Stomach (tissue), 9 donors: ENCODE results near the gene SORCS2. TPM values are rescaled to one million over a fixed set of nuclear protein-coding genes. Genes with fewer than 3 reads are reported as not detected.

Experiments used
- DNase-seq, 2 donors: peaks; one replicate each; pipeline versions ENCODE4 v3.0.0 to v3.0.0-alpha.2; 2013 to 2019
- H3K27ac ChIP-seq, 5 donors: fragments of 200-600 bp in 4 of 5; sonication (generic) in 4 of 5; one replicate each; pipeline ENCODE4 v1.5.1; 2013 to 2019; ENCODE audit warnings: mild to moderate bottlenecking in 1 of 5, moderate library complexity in 1 of 5
- H3K27me3 ChIP-seq, 3 donors: fragments of 200-600 bp; sonication (generic); one replicate each; pipeline ENCODE4 v1.5.1; 2017 to 2019; ENCODE audit warnings: mixed run types in 1 of 3
- H3K36me3 ChIP-seq, 4 donors: fragments of 200-600 bp; sonication (generic); 1 replicate in 3 of 4; 2 replicates in 1 of 4; pipeline ENCODE4 v1.5.1; 2016 to 2019
- H3K4me1 ChIP-seq, 4 donors: fragments of 200-600 bp; sonication (generic); one replicate each; pipeline ENCODE4 v1.5.1; 2016 to 2019
- H3K4me3 ChIP-seq, 4 donors: fragments of 200-600 bp; sonication (generic) in 3 of 4; one replicate each; pipeline ENCODE4 v1.5.1; 2016 to 2019; ENCODE audit warnings: mild to moderate bottlenecking in 1 of 4
- H3K9me3 ChIP-seq, 4 donors: fragments of 200-600 bp; sonication (generic); one replicate each; pipeline ENCODE4 v1.5.1; 2016 to 2019
- EP300 ChIP-seq: sonication (generic); formaldehyde crosslinking; IDR thresholded peaks from one replicate; pipeline ENCODE4 v1.6.1; 2017; ENCODE audit warnings: antibody characterized with exemption
- POLR2A ChIP-seq, 4 donors: fragments of 450-650 bp; IDR thresholded peaks; one replicate each; pipeline ENCODE4 v1.6.1; 2016; ENCODE audit warnings: antibody characterized with exemption in 4 of 4, control low read depth in 2 of 4, mild to moderate bottlenecking in 1 of 4, moderate library complexity in 1 of 4
- POLR2AphosphoS5 ChIP-seq, 3 donors: sonication (generic); formaldehyde crosslinking; IDR thresholded peaks; one replicate each; pipeline ENCODE4 v1.6.1; 2016; ENCODE audit warnings: antibody characterized with exemption in 3 of 3
- WGBS, 5 donors: extraction: QIAGEN DNeasy Blood & Tissue Kit in 3 of 5; methylation state at CpG; one replicate each; pipeline versions ENCODE4 v1.1.5 to v1.1.7; 2013 to 2018; 5-methylcytosine and 5-hydroxymethylcytosine counted together
- intact Hi-C: fragments of 100-400 bp; cut with DNase I; formaldehyde crosslinking; loops from one replicate; pipeline ENCODE4 v1.15.1; 2023; ENCODE audit warnings: low total_unique reads
- polyA plus RNA-seq, 3 donors: library from polyadenylated mRNA; stranded (reverse); fragments of 200-250 nt; gene quantifications; one replicate each; pipeline ENCODE4 v1.2.3, GENCODE V29; 2013
- total RNA-seq, 5 donors: library from RNA; depleted of rRNA; stranded (reverse); fragments of >200 nt; gene quantifications; one replicate each; pipeline versions ENCODE4 v1.1.0 to v1.2.3, GENCODE V29; 2014 to 2016
- TF ChIP-seq, protein P1 (sequence below), 7 experiments: fragments of 450-650 bp in 4 of 7; fragments of 200-600 bp in 3 of 7; sonication (generic) in 3 of 7; IDR thresholded peaks; one replicate each; pipeline ENCODE4 v1.5.1; 2016 to 2019; ENCODE audit warnings: antibody characterized with exemption in 7 of 7, control low read depth in 2 of 7, mild to moderate bottlenecking in 1 of 7
- donor health status: healthy with polysubstance abuse.
- donor health status: Bipolar disorder and iron deficiency.
- donor health status: healthy.

Gene SORCS2
- total and polyA plus RNA-seq, 8 donors, result under 0.01 to 13.0 (median 0.50) TPM; not detected in 1

DNA sequence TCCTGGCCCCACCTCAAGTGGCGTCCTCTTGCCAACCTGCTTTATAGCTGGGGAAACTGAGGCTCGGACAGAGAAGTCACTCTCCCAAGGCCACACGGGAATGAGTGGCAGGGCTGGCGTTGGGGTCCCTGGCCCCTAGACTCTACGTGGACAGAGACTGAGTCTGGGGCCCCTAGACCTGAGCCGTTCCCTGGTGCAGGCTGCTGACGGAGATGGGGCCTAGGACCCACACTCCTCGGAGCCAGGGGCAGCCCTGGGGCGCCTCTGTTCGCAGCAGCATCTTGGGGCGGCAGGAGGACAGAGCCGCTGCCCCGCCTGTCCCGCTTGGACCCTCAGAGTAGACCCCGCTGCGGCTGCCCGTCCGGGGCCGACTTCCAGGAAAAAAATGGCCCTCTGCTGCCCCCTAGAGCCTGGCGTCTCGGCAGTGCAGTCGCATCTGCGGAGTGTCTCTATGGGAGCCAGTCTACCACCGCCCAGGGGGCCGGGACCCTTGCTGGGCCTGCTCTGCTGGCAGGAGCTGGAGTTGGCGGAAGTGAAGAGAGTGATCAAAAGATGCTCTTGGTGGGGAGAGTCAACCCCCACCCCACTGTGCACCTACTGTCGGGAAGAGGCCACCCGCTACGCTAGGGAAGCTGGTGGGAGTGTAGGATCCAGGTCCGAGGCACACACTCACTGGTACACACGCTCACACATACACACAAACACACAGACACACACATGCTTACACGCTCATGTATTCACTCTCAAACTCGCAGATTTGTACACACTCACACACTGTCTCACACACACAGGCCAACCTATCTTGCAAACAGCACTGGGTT lies 527.2 kb downstream of the SORCS2 start:
- intact Hi-C loops, result loop anchor here (5.0 kb wide), 1 partner anchor 532 kb away; no protein-coding TSS in a partner anchor
- Histone ChIP-seq H3K4me3 (no peak overlapping the region), H3K27ac (no peak overlapping the region), H3K36me3 (no peaks in the 10 kb centered on the region), H3K27me3 (peaks cover 0 to 41% (median 9%) of the 10 kb centered on the region in 3 donors), H3K4me1 (peaks cover 0 to 7% (median 5%) of the 10 kb centered on the region in 4 donors), H3K9me3 (peaks cover 0 to 2% (median under 1%) of the 10 kb centered on the region in 4 donors)
- DNase-seq, result peak; percentile 49 to 81
- WGBS, 5 donors, result 23 to 32% (median 25%) methylated on average over 24 to 33 of the region's 33 CpGs
- TF ChIP-seq, protein P1, sequence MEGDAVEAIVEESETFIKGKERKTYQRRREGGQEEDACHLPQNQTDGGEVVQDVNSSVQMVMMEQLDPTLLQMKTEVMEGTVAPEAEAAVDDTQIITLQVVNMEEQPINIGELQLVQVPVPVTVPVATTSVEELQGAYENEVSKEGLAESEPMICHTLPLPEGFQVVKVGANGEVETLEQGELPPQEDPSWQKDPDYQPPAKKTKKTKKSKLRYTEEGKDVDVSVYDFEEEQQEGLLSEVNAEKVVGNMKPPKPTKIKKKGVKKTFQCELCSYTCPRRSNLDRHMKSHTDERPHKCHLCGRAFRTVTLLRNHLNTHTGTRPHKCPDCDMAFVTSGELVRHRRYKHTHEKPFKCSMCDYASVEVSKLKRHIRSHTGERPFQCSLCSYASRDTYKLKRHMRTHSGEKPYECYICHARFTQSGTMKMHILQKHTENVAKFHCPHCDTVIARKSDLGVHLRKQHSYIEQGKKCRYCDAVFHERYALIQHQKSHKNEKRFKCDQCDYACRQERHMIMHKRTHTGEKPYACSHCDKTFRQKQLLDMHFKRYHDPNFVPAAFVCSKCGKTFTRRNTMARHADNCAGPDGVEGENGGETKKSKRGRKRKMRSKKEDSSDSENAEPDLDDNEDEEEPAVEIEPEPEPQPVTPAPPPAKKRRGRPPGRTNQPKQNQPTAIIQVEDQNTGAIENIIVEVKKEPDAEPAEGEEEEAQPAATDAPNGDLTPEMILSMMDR (IDR thresholded peaks at IDR 0.05), result peak in 5 of 7 experiments; percentile 14 to 75 (median 54)
- TF ChIP-seq EP300, result no peak

DNA sequence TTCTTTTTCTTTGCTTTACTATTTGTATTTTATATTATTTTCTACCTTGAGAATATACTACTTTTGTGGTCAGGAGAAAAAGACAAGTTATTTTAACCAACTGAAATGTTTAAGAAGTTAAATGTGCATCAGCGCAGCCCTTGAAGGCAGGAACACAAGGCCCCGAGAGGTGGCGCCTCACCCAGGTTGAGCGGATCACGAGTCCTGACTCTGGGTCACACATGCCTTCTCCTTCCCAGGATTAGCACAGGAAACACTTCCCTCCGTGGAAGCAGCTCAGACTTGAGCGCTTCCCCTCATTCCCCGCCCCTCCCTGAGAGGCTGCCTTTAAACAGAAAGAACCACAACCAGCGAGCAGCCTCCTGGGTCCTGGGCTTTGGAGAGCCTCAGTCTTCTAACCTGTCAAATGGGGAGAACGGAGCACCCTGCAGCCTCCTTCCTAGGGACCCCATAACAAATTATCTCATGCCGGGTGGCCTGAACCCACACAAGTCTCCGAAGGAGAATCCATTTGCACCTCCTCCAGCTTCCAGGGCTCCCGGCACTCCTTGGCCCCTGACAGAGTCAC lies 529.7 kb downstream of the SORCS2 start:
- Histone ChIP-seq H3K4me1 (peaks cover 0 to 7% (median 5%) of the 10 kb centered on the region in 4 donors), H3K9me3 (no peaks in the 10 kb centered on the region), H3K27ac (no peak overlapping the region), H3K27me3 (peaks cover 0 to 40% (median 9%) of the 10 kb centered on the region in 3 donors), H3K4me3 (no peak overlapping the region), H3K36me3 (peaks cover 0 to 6% (median 0%) of the 10 kb centered on the region in 4 donors)
- TF ChIP-seq POLR2A (IDR thresholded peaks at IDR 0.05) (no peak), EP300 (no peak), POLR2AphosphoS5 (IDR thresholded peaks at IDR 0.05) (no peak)
- TF ChIP-seq, protein P1 (IDR thresholded peaks at IDR 0.05), result no peak
- intact Hi-C loops, result no loop called here
- WGBS, 5 donors, result 61 to 79% (median 68%) methylated on average over 13 of the region's 13 CpGs
- DNase-seq, result no peak

DNA sequence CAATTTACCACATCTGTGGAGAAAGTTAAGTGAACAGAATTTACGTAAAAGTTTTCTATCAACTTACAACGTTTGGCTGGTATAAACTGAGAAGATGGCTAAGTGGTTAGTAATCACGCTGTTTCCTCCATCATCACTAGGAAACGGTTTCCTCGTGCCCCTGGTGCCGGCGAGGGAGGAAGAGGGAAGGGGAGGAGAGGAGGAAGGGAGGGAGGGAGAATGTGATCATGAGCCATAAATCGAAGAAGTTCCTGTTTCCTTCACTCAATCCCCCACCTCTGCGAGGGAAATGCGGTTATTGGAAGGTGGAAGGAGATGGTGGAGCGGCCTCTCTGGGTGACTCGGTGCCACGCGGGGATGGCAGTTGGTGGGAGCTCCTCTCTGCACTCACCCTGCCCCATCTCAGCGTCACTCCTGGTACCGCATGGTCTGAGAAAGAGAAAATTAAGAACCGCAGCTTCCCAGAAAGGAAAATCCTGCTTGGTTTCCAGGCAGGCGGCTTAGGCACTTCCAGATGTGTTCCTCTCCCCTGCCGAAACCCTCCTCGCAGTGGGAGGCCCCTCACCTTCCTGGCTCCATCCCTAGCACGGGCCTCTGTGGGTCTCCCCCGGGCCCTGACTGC lies 530.5 kb downstream of the SORCS2 start:
- DNase-seq, result no peak
- 57 to 71% (median 69%) methylated on average over 22 of the region's 22 CpGs for WGBS, 5 donors
- no peak overlapping the region for H3K27ac ChIP-seq
- H3K36me3 ChIP-seq, result peaks cover 0 to 6% (median 0%) of the 10 kb centered on the region in 4 donors
- intact Hi-C loops, result no loop called here
- no peak overlapping the region for H3K4me3 ChIP-seq
- H3K4me1 ChIP-seq, result peaks cover 0 to 7% (median 5%) of the 10 kb centered on the region in 4 donors
- peaks cover 0 to 32% (median 9%) of the 10 kb centered on the region in 3 donors for H3K27me3 ChIP-seq
- no peak for TF ChIP-seq POLR2A (IDR thresholded peaks at IDR 0.05)
- TF ChIP-seq EP300, result no peak
- TF ChIP-seq POLR2AphosphoS5 (IDR thresholded peaks at IDR 0.05), result no peak
- TF ChIP-seq, protein P1 (IDR thresholded peaks at IDR 0.05), result no peak
- H3K9me3 ChIP-seq, result no peaks in the 10 kb centered on the region

DNA sequence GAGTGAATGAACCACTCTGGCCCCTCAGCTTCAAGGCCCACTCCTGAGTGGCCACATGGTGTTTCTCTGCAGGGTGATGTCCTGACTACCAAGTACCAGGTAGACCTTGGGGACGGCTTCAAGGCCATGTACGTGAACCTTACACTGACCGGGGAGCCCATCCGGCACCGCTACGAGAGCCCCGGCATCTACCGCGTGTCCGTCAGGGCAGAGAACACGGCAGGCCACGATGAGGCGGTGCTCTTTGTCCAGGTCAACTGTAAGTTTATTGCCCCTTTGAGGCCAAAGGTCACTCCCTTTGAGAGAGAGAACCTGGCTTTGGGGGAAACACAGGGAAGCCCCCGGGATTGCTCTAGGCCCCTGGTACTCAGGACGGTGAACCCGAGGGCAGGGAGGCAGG lies 531.3 kb downstream of the SORCS2 start:
- WGBS, 5 donors, result 91 to 97% (median 96%) methylated on average over 16 of the region's 16 CpGs
- Histone ChIP-seq H3K36me3 (peaks cover 0 to 6% (median 0%) of the 10 kb centered on the region in 4 donors), H3K4me3 (no peak overlapping the region), H3K4me1 (peaks cover 0 to 7% (median 5%) of the 10 kb centered on the region in 4 donors), H3K27me3 (peaks cover 0 to 27% (median 9%) of the 10 kb centered on the region in 3 donors), H3K27ac (no peak overlapping the region), H3K9me3 (no peaks in the 10 kb centered on the region)
- intact Hi-C loops, result no loop called here
- TF ChIP-seq POLR2A (IDR thresholded peaks at IDR 0.05), result no peak
- no peak for TF ChIP-seq POLR2AphosphoS5 (IDR thresholded peaks at IDR 0.05)
- TF ChIP-seq, protein P1 (IDR thresholded peaks at IDR 0.05), result no peak
- TF ChIP-seq EP300, result no peak
- DNase-seq, result no peak
